Inflammatory macrophage (primary cell): ENCODE results near the gene DCLK1.
A peak's percentile ranks its signal among the peaks of the same experiment; 100 is the strongest.
"Not testable (repeated sequence)": the region's sequence is repeated elsewhere in the genome, so short reads cannot be mapped to it uniquely, and the experiment has no call there.

Experiments
- DNase-seq, 2 donors: peaks; one replicate each; pipeline ENCODE4 v3.0.0-alpha.2; 2020 to 2022

The DCLK1 gene

DNA sequence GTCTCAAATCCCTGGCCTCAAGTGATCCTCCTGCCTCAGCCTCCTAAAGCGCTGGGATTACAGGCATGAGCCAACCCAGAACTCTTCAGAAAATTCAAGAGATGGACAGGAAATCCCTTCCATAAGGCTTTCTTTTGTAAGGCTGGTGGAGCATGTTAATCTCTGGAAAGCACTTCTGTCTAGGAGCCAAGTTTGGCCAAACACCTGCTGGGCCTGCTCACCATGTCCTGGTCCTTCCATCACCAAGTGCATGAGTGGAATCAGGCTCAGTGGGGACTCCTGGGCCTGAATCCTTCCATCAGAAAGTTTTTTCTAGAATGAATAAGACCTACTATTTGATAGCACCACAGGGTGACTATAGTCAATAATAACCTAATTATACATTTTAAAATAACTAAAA is 148.0 kb downstream of the DCLK1 start:
- no peak for DNase-seq

DNA sequence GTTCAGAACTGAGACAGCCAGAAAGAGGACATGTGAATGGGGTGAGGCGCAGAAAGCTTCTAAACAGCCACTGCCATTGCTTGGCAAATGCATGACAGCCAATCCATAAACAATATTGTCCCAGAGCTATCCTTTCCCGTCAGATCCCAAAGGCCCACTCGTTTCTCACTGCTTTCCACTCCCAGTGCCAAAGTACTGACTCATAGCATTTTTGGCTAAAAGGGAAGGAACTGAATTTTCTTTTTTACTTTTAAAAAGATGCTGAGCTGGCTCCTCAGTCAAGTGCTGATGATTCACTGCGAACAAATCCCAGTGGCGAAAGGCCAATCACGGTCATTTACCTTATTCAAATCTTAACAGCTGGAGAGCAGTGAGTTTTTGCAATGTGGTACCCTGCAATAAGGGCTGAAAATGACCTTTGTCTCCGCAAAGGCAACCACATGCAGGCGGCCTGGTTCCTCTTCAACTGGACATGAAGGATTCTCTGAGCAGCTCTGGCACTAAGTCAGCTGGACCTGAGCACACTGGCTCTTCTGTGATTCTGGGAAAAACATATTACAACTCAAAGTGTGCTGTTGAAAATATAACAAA is 151.7 kb downstream of the DCLK1 start:
- peak in 1 of 2 donors; percentile 15 for DNase-seq

DNA sequence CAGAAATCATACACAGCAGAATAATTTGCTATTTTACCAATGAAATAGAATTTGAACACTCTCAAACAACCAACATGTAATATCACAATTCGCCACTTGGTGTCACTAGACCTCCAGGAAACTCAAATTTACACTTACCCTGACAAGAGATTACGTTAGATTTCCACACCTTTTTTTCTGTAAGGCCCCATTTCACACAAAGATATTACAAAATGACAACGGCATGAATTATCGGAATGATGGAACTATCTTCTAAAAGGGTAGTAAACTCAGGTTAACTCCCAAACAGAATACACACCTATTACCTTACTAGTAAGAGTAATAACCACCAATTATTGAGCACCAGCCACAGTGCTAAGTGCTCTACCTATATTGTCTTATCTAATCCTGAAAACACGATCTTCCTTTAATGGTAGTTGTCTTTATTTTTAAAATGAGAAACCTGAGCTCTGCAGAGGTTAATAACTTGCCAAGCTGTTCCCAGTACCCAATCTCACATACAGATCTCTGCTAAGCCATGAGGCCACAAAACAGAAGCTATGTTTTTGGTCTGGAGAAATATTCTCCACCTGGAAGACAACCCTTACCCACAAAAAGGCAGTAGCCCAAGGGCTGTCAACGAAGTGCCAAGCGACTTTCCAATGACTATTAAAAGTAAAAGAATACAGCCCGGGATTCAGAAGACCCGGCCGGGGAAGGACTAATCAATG is 152.4 kb downstream of the DCLK1 start:
- DNase-seq: peak; percentile 55 to 59

DNA sequence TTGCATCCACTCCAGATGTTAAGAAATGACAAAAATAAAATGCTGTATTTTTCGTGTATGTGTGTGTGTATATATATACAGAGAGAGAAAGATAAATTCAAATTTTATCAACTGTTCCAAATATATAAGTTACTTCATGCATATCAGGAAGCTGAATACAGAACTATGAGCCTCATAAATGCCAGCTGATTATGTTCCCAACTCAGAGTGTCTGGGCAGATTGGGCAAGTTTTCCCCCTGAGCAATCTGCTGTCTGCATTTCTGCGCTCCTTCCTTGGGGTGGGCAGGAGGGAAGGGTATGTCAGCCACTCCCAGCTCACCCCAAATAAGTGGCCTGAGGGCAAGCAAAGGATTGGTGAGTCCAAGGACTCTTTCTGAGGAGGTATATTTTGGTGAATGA is 154.1 kb downstream of the DCLK1 start:
- no peak for DNase-seq

DNA sequence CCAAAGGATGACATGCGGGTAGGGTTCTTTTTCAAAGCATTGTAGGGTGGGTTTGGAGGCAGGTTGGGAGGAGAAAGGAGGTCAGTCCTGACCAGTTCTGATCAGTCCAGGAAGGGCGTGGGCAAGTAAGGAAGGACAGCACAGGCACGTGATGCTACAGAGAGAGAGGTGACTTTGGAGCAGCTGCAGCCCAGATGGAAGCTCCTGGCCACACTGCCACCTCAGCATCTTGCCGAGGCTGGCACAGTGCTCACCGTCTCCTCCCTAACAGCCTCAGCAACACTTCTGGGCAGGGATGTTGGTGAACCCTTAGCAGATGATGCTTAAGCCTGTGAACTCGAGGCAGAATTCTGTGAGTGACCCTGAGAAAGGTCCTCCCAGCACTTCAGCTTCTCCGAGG is 155.1 kb downstream of the DCLK1 start:
- DNase-seq: no peak

DNA sequence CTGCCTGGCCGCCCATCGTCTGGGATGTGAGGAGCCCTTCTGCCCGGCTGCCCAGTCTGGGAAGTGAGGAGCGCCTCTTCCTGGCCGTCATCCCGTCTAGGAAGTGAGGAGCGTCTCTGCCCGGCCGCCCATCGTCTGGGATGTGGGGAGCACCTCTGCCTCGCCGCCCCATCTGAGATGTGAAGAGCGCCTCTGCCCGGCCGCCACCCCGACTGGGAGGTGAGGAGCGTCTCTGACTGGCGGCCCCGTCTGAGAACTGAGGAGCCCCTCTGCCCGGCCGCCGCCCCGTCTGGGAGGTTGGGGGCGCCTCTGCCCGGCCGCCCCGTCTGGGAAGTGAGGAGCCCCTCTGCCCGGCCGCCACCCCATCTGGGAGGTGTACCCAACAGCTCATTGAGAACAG is 164.2 kb downstream of the DCLK1 start:
- not testable (repeated sequence) for DNase-seq

DNA sequence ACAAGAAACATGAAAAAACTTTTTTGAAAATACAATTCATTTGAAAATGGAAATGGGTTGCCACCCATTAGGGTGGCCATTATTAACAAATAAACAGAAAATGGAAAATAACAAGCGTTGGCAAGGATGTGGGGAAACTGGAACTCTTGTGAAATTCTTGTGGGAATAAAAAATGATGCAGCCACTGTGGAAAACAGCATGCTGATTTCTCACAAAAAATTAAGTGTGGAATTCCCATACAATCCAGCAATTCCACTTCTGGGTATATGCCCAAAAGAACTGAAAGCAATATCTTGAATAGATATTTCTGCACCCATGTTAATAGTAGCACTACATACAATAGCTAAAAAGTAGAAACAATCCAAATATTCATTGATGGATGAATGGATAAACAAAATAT is 165.2 kb downstream of the DCLK1 start:
- DNase-seq: no peak

DNA sequence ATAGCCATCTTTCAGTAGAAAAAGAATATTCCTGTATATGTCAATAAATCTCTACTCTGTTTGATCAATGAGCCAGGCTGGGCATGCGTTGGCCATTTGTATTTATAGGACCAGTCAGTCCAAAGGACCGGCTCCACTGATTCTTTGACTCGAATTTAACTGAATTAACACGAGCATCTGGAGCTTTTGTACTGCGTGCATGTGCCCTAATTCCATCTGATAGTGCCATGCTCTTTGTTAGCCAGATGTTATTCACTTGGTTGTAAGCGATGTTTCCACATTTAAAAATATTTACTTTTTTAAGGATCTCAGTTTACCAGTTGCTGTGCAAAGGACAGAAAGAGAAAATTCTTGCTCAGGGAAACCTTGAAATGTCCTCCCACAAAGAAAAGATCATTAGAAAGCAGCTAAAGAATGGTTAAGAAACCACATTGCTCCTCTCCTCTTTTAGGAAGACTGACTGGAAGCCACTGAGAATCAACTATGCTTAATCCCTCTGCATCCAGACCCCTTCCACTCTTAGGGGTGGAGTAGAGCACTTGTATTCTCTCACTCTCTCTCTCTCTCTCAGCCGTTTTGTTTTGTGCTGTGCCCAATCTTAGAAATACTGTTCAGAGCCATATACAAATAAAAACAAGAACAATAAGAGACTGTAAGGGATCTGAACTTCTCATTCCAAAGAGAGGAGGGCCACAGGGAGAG is 165.8 kb downstream of the DCLK1 start:
- DNase-seq: no peak

DNA sequence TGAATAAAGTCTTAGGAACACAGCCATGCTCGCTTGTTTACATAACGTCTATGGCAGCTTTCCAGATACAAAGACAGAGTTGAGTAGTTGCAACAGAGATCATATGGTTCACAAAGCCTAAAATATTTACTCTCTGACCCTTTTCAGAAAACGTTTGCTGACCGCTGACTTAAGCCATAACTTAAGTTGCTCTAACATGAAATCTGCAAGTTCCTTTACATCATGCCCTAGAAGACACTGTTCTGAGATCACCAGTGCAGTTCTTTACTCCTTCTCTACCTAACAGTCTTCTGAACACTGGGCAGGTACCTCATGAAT is 166.4 kb downstream of the DCLK1 start:
- DNase-seq: no peak

DNA sequence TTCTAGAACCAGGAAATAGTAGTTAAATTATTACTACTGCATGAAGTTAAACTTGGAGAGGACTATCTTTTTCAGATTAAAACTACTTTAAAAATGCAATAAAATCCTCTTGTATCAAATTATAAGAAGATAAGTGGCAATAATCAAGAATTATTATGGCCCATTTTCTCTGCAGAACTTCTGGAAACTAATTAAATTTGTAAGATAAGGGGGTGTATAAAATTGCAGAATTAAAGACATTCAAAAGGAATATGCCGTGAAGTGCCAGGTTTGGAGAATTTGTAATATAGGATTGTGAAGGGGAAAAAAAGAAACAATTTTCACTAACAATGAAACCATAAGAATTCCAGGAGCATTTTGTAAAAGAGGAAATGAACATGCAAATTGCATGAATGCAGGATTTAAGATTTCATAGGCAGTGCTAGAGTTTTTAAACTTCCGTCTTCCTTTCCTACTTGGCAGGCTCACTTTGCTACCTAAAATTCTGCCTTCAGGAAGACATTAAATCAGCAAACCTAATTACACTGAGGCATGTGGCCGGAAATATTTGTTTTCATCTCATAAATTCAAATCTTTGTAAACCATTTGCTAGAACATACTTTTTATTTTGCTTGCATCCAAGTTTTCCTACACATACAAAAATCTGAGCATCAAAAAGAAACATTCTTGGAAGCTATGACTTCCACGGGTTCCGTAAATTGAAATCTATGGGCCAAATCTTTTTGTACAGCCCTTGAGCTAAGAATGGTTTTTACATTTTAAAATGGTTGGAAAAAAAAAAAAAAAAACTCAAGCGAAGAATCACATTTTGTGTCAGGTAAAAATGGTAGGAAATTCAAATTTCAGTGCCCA is 166.9 kb downstream of the DCLK1 start:
- DNase-seq: no peak

DNA sequence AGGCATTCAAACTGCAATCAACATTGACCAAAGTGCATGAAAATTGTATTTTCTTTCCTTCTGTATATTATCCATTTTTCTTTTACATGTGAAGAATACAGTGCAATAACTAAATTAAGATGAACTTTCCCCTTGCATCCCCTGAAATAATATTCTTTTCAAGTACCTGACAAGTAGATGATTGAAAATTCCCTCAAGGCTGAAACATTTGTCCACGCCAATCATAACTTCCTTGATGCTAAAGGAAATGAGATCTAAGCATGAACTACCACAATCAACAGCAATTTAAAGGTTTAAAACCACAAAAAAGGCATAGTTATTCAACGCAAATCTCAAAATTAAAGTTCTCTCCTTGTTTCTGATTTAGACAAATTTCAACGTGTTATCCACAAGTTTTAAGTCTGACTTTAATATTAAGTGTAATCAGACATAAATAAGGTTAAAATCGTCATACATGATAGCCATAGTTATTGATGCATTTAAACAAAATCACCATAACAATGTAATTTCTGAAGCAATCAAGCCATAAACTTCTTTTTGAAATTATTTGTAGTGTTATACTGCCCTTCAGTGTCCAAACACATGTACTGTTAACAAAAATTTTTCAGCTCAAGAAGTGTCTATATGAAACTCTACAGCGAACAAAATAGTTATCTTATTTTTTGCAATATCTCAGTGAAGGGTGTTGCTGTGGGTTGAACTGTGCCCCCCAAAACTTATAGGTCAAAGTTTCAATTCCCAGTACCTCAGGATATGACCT is 169.5 kb downstream of the DCLK1 start:
- DNase-seq: no peak

DNA sequence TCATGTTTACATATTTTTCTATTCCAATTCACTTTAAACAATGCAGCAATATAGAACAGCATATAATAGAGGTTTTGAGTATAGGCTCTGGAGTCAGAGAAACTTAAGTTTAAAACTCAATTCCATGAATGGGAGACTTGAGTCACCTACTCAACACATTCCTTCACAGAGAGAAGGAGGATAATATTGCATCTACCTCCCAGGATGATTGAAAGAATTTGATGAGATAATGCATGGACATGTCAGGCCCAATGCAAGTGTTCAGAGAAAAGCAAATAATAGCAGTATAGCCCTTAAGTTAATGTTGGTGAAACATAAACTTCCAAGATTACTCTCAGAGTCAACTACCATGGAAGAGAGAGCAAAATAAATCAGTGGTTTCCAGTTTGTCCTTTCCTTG is 170.2 kb downstream of the DCLK1 start:
- no peak for DNase-seq

DNA sequence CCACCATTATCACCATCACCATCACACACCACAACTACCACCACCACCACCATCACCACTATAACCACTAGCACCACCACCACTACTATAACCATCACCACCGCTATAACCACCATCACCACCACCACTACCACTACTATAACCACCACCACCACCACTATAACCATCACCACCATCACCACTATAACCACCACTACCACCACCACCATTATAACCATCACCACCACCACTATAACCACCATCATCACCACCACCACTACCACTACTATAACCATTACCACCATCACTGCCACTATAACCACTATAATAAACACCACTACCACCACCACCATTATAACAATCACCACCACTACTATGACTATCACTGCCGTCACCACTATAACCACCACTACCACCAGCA is 173.2 kb downstream of the DCLK1 start:
- no peak for DNase-seq

DNA sequence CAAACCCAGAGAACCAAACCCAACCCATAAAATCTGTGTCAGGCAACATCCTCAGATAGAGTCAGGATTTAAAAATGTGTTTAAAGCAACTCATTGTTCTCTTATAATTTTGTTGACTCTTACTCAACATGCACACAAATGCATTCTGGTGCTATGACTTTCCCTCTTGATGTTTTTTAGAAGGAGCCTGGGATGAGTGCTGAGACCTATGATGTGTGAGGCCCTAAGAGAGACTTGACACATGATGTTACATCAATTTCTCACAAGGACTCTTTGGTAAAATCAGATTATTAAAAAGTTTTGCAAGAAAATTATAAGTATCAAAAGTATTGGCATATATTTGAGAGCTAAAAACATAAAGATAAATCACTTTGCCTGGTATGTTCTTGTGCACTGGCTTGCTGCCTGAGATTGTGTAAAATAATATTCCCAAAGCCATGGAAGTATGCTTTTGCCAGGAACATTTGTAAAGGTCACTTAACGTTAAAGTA is 173.9 kb downstream of the DCLK1 start:
- no peak for DNase-seq

DNA sequence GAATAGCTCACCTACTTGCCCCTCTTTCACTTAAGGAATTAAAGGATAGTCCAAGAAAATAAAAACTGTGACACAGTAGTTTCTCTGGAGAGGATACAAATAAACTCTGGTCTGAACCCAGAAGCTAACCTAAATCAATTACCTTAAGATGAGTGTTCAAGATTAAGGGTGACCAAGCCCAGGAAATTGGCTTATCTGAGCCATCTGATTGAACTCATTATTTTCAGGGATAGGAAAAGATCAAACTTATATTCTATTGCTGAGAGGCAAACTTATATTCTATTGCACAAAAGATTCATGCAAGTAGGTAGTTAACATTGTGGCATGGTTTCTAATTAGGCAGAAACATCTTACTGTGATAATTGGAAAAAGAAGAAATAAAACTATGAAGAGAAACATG is 175.1 kb downstream of the DCLK1 start:
- DNase-seq: no peak

DNA sequence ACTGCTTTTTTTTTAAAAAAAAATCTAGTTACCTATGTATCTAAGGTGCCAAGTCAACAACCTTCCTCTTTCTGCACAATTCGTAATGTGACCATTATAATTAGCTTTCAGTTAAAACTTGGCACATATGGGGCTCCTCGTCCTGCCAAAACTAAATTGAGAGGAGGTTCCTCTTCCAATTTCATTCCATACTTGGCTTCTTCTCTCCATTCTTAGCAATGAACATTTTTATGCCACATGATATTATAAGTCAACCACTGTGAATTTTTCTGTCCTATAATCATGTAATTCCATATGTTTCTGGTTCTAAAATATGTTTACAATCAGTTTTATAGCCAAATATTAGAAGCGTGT is 177.0 kb downstream of the DCLK1 start:
- DNase-seq: no peak

DNA sequence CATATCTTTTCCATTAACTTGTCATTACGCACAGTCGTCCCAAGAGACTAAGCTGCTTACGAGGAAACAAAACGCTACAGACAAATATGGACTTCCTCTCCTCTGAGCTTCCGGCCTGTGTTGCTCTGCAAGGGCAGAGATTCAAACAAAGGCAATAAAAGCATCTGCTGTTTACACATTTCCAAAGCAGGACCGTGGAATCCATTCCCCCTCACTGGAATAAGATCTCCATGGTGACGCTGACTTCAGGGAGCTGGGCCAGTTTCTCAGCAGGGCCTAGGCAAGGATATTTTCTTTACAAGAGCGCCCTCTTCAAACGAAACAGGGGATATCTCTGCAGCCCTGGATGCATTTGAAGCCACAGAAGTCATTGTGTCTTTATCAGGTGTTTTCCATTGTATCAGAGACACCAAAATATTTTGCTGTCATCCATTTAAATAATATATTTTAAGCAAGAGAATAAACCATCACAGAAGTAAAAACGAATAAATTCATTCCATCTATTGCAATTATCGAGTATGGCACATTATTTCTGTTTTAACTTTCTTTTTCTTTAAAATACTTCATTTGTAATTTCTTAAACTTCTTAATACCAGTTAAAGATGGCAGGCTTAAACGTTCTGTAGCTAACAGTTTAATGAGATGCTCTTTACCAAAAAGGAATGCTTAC is 177.5 kb downstream of the DCLK1 start:
- no peak for DNase-seq

DNA sequence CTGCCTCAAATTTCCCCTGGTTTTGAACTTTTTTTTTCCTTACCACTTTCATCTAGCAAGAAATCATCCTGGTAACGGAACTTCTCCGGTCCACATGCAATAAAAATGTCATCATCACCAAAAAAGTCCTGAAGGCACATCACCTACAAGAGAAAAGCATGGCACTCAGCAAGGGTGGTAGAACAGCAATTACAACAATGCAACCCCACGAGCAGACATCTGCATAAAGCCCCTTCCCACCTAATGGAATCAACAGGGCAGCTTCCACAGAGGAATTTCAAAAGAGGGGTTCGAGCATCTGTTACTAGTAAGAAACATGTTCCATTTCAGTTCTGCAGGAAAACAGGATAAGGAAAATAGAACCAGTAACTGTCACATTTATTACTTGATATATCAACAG is 183.9 kb downstream of the DCLK1 start:
- no peak for DNase-seq

DNA sequence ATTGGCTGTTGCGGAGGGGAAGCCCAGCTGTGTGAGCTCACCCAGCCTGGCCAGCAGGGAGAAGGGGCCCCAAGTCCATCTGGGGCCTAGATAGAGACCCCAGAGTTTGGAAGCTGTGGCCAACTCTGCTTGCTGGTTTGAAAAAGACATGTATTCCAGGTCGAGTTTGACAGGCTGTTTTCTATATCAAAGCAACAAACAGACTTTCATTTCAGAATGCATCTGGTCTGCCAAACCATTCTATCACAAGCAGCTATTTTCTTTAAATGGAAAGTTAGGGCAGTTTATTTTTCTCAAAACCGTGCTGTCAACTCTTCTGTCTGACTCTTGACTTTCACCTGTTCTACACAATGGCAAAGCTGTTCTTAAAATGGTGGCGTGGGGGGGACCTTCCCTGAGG is 185.8 kb downstream of the DCLK1 start:
- no peak for DNase-seq

DNA sequence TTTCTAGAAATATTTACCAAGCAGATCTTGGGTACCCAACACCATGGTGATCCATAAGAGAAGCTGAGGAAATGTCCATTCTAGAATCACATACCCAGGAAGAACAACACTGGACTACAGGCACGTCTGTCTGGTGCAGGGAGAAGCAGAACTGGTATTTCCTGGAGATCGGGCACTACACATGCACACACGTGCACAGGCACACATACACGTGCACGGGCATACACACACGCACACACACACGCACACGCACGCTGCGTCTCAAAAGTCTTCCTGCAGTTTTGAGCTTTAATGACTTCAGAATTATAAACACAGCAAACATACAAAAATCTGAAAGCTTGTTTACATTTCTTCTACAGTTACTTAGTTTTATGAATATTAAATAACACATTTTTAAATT is 189.8 kb downstream of the DCLK1 start:
- DNase-seq: no peak

DNA sequence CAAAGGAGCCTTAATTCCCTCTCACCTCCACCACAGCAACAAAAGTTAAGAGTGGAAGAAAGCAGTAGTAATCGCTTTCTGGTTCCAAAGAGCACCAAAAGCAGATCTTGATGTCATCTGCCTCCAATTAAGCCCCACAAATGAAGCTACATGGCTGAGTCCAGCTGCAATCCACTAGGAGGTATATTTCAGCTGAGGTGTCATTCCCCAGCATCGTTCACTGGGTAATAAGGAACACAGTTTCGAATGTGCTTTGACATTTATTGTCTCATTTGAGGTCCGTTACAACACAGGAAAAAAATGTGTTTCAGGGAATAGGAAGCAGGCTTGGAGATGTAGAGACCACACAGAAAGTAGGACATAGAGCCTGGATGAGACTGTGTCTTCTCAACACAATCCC is 190.4 kb downstream of the DCLK1 start:
- DNase-seq: no peak
